ENCODE results near the gene NCOA6.

GRCh38 chr20:34874094-34874654, 48.7 kb upstream of the NCOA6 start:
- TF ChIP-seq CTCF (IDR thresholded peaks at IDR 0.05) (peak; percentile 68 to 97 (median 92)), POLR2A (IDR thresholded peaks at IDR 0.05) (no peak)

All from esophagus squamous epithelium (tissue), 4 donors.